Measurements from ENCODE around the gene SPTLC2. TPM values are rescaled to one million over a fixed set of nuclear protein-coding genes. Genes with fewer than 3 reads are reported as not detected.

SPTLC2 gene
- total RNA-seq, 1 experiment from 2014 or later = 18.8 TPM

GRCh38 chr14:77507762-77508161, 108.7 kb downstream of the SPTLC2 start:
- DNase-seq (ENCODE audit: low read depth) = no peak

DNA sequence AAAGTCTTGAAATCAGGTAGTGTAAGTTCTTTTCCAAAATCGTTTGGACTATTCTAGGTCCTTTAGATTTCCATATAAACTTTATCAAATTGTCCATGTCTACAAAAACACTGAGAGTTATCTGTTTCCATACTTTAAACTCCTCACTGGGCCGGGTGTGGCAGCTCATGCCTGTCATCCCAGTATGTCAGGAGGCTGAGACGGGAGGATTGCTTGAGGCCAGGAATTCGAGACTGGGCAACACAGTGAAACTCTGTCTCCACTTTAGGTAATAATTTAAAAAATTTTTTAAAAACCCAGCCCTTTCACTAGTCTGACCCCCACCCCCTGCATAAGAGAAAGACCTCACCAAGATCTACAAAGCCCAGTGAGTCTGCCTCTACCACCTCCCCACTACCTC, 111.4 kb downstream of the SPTLC2 start:
- DNase-seq (ENCODE audit: low read depth) = no peak

- no peak for DNase-seq (ENCODE audit: low read depth)
Observed at GRCh38 chr14:77503138-77503537, 113.3 kb downstream of the SPTLC2 start.

GRCh38 chr14:77502109-77502782, 114.2 kb downstream of the SPTLC2 start:
- DNase-seq (ENCODE audit: low read depth) = no peak

DNA sequence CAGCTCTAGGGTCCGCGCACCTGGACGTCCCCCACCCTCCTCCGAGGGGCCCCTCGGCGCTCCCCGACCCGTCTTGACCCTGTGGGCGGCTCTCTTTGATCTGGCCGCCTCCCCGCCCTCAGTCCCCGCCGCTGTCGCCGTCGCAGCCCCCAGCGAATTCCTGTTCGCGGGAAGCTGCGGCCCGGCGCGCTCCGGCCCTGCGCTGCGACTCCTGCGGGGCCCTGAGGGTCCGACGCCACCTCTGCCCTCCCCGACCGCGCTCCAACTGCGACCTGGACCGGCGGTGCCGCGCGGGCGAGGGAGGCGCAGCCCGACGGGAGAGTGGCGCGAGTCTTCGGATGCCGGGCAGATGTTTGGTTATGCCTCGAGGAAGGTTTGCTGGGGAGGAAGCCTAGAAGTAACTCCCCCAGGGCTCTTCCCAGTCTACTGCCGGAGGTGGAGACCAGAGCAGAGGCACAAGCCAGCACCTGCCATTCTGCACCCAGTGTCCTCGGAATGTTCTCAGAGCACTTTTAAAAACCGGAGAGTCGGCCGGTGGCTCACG, 117.4 kb downstream of the SPTLC2 start:
- DNase-seq (ENCODE audit: low read depth) = no peak

GRCh38 chr14:77498120-77498979, 118.1 kb downstream of the SPTLC2 start, which contains the start of gene ISM2:
Gene ISM2 (minus strand): TSS chr14:77498816. CDS start chr14:77498793, 23 bp downstream.
- DNase-seq (ENCODE audit: low read depth) = peak; percentile 33

DNA sequence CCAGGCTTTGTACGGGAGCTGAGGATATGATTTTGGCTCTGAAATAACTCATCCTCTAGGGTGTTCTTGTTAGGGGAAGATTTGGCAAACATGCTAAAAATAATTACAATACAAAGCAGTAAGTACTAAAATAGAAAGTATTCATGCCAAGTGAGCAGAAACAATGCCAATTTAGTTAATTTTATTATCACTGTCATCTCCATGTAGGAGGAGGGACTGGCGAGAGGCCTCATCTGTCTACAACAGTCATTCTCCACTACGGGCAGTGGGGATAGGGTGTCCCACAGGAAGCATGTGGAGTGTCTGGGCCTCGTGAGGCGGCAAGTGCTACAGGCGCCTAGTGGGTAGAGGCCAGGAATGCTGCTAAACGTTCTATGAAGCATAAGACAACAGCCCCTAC, 121.1 kb downstream of the SPTLC2 start:
- no peak for DNase-seq (ENCODE audit: low read depth)

- DNase-seq (ENCODE audit: low read depth) = no peak
Observed at GRCh38 chr14:77491056-77491455, 125.4 kb downstream of the SPTLC2 start.

- DNase-seq (ENCODE audit: low read depth) = no peak
Observed at GRCh38 chr14:77490347-77490986, 126.0 kb downstream of the SPTLC2 start.

DNA sequence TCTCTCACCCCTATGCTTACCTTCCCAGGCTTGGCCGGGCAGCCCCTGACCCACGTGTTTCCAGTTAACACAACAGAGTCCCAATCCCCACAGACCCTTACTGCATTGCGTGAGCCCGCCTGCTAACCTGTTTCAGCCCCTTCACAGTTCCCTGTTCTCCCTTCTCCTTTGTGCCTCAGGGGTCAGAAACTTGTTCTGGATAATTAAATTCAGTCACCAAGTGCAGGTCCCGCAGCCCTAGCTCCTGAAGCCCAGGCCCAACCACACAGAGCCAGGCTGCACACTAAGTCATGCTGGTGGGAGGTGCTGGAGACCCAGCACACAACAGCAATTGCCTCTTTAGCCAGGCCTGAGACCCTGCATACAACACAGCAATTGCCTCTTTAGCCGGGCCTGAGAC, 127.4 kb downstream of the SPTLC2 start:
- no peak for DNase-seq (ENCODE audit: low read depth)

GRCh38 chr14:77488558-77488957, 127.9 kb downstream of the SPTLC2 start:
- no peak for DNase-seq (ENCODE audit: low read depth)

GRCh38 chr14:77485901-77486678, 130.3 kb downstream of the SPTLC2 start:
- DNase-seq (ENCODE audit: low read depth) = peak; percentile 65

DNA sequence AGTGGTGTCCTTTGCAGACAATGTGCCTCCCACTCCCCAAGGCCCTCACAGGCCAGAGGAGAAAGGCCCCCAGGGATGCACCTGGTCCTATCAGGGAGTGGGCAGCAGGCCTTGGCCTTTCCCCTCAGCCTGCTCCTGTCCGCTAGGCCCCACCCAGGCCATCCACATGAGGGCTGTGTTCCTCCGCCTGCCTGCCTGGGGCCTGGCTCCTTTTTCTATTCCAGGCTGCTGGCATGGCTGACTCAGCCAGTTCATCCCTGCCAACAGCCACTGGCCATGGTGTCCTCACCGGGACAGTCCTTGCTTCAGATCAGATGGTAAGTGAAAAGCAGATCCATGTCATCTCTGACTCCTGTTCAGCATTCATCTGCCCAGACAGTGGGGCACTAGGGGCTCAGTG, 131.2 kb downstream of the SPTLC2 start:
- DNase-seq (ENCODE audit: low read depth) = peak; percentile 37

DNA sequence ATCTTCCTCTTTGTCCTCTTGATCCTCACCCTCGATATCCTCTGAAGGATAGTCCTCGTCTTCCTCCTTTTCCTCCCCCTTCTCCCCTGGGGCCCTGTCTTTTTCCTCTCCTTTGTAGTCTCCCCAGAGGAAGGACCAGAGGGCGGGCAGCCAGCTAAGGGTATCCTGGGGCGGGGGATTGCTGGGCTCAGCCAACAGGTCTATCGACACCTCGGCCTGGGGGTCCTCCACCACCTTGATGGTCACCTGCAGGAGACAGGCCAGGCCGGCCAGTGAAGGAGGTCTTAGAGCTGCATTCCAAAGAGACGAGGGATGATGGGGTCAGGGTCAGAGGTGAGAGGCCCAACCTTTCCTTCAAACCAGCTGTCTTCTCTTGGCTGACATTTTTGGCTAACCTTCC, 134.0 kb downstream of the SPTLC2 start:
- DNase-seq (ENCODE audit: low read depth) = no peak

DNA sequence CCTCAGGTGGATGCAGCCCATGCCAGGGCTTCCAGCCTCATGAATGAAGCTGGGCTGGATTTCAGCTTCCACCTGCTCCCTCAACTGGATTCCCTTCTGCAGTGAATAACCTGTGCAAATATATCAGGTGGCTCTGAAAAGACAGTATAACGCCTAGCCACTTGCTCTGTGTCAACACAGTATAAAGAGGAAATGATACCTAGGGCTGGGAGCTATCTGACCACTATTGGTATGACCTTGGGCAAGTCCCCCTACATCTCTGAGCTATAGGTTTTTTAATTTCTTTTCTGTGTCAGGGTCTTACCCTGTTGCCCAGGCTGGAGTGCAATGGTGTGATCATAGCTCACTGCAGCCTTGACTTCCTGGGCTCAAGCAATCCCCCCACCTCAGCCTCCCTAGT, 137.6 kb downstream of the SPTLC2 start:
- DNase-seq (ENCODE audit: low read depth) = no peak

DNA sequence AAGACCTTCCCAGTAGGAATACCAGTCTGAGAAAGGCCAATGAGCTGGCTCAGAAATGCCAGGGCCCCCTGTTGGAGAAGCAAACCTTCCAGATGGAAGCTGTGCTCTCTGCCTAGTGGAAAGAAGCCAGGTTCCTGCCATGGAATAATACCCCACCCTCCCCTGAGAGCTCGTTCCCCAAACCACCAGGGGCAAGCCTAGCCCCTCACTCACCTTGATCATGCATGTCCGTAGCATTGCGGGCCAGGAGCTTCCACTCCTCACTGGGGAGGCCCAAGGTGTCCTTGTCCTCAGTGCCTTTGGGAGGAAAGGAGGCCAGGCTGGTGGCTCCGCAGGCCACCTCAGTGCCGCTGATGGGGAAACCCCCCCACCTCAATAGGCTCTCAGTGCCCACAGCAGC, 138.4 kb downstream of the SPTLC2 start:
- DNase-seq (ENCODE audit: low read depth) = no peak

GRCh38 chr14:77475432-77476115, 140.9 kb downstream of the SPTLC2 start:
- DNase-seq (ENCODE audit: low read depth) = no peak

GRCh38 chr14:77474479-77475177, 141.8 kb downstream of the SPTLC2 start:
- no peak for DNase-seq (ENCODE audit: low read depth)

DNA sequence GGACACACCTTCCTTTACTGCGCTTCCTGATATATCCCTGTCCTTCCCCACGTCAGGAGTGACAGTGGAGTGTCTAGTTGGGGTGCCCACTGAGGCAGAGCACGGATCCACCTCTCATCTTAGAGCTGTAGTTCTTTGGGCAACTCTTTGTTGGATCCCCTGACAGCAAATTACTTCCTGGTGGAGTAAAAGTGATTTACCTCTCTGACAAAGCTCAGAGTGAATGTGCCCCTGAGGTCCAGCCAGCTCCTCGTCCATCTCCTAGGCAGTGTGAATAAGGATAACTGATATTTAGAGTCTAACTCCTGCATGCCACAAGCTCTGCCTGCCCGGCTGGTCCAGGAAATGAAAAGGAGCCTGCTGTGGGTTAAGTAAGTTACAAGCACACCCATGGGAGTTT, 142.5 kb downstream of the SPTLC2 start:
- DNase-seq (ENCODE audit: low read depth) = no peak

- no peak for DNase-seq (ENCODE audit: low read depth)
Observed at GRCh38 chr14:77470224-77470870, 146.1 kb downstream of the SPTLC2 start.

All from M059J (cell line).